Stimulated activated CD8-positive, alpha-beta memory T cell treated with anti-CD3 and anti-CD28 coated beads, Interleukin-15, amount 100 ng/mL, for 1 hour (primary cell): ENCODE measurements around the gene MBP.

Experiments used
- DNase-seq: peaks from one replicate; pipeline ENCODE4 v3.0.0-alpha.2; 2020; ENCODE audit warnings: low read depth

MBP gene

DNA sequence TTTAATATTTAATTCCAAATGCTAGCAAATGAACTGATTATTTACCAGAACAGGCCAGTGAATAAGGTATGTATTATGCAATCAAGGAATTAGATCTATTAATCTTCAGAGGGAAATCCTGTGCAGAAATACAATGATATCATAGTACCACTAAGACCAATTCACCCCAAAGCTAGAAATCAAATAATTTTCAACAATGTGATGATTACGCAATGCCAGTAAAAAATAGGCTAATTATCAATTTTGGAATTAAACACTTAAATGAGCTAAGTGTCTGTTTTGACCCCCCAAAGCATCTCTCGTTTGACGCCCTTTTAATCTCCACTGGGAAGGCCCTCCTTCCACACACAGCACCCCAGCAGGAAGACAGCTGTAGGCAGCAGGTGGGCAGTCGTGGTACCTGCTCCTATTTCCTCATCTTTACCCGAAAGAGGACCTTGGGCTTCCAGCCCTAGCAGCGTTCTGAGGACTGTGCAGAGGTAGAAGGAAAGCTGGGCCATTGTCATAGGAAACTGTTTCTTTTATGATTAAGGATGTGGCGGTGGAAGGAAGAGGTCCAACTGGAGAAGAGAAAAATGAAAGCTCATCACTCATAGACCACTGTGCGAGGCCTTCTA is 84.7 kb downstream of the MBP start:
- DNase-seq: no peak

- no peak for DNase-seq
Observed at GRCh38 chr18:77046994-77047393, 85.6 kb downstream of the MBP start.

DNA sequence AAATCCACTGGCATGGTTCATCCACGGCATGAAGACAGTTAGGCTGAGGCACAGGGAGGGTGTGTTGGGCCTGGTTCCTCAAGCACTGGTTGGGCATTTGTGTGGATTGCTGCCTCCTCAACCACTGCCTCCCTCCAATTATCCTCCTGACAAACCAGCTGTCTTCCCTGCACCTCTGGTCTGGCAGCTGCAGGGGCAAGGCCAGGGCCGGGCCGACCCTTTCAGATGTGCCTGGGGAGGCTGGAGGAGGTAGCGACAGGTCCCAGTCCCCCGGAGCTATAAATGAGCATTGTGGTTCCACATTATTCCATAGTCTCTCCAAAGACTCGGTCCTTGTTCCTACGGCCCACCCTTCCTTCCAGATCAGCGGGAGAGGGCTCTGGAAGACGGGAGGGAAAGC is 86.2 kb downstream of the MBP start:
- no peak for DNase-seq

- no peak for DNase-seq
Observed at GRCh38 chr18:77045677-77046076, 86.9 kb downstream of the MBP start.

GRCh38 chr18:77044866-77045664 is 87.5 kb downstream of the MBP start:
- no peak for DNase-seq

DNA sequence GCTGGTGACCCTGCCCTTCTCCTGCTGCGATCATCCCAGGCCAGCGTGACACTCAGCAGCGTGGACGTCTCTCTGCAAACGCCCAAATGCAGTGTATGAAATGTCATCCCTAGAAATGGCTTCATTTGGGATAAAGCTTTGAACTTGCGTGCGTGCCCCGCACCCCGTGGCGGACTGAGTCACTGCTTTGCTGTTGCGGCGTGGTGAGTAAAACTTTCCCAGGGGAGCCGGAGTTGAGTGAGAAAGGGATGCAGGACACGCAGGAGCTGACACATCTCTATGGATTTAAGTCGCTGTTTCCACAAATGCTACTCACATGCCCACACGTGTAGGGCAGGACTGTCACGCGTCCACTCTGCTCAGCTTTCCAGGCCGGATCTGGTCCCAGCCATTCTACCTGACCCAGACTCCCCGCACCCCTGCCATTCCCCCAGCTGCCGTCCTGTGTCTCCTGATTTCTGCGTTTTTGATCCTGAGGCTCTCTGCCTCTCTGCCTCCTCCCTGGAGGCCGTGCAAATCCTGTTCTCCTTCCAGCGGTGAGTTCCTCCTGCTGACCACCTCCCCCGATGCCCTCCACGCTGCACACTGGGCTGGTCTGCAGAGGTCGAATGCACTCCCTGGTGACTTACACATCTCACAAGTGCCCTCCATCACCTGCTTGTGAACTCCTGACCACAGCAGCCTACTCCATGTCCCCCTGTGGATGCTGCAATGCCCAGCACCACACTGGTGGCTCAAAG is 88.9 kb downstream of the MBP start:
- DNase-seq: no peak

DNA sequence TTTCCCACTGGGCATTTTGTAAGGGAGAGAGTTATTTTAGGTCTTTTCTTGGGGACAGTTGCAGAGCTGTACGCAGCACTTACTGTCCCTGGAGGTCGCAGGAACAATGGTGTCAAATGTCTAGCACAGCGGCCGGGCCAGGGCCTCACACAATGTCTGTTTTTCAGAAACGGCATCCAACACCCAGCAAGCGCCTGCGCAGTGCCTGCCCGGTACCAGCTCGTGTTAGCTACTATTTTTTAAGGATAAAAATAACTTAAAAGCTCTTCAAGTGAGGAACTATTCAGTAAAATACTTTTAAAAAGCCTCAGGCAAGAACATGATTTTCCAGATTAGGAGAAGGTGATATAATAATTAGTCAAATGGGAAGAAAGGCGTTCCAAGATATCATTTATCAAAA is 90.0 kb downstream of the MBP start:
- no peak for DNase-seq

- DNase-seq: no peak
Observed at GRCh38 chr18:77039196-77040130, 93.1 kb downstream of the MBP start.

DNA sequence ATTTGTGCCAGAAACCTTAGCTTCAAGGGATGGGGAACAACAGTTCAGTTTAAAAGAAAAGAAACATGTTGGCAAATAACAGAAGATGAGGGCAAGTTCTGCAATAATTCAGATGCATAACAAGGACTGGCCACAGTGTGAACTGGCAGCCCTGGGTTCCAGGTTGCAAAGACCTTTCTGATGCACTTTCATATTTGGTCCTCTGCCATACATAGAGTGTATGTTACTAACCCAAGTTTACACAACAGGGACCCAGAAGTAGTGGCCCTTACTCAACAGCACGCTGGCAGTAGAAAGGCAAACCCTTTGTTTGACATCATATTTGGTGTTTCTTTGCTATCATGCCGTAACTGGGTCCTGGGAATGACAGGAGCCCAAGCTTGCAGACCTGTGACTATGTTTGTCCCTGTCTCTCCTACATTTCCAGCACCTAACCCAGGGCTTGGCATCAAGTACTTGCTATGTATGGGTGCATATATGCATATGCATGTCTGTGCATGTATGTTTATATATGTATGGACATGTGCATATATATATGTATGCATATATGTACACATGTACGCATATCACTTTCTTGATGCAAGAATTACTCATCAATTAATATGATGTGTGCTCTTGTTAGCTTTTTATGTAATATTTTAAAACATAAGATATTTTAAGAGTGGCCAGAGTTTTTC is 94.3 kb downstream of the MBP start:
- no peak for DNase-seq

- no peak for DNase-seq
Observed at GRCh38 chr18:77037567-77037966, 95.0 kb downstream of the MBP start.

GRCh38 chr18:77035380-77036187 is 97.0 kb downstream of the MBP start:
- DNase-seq: no peak

DNA sequence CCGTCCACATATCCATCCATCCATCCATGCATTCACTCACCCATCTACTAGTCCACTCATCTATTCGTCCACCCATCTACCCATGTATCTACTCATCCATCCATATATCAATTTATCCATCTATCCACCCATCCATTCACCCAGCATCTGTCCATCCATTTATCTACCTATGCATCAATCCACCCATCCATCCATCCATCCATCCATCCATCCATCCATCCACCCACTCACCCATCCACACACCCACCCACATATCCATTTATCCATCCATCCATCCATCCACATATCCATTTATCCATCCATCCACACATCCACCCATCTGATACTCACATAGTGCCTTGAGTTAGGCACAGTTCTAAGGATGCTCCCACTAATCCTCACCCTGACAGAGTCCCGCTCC is 99.0 kb downstream of the MBP start:
- no peak for DNase-seq

- no peak for DNase-seq
Observed at GRCh38 chr18:77032181-77032701, 100.3 kb downstream of the MBP start.

- no peak for DNase-seq
Observed at GRCh38 chr18:77031662-77032061, 100.9 kb downstream of the MBP start.

DNA sequence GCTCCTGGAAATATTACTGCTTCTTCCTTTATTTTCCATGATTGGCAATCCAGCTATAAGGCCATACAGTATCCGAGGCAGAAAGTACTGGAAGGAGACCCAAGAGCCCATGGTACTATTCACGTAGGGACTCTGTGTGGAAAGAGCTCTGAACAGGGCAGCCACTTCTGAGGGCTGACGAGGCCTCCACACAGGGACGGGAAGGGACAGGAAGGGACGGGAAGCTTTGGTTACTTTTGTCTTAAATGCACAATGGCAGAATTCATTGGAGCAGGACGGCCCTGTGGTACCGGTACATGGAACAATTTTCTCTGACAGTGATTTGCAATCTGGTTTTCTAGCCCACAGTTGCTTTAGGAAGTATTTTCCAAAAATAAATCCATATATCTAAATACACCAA is 102.4 kb downstream of the MBP start:
- DNase-seq: no peak

DNA sequence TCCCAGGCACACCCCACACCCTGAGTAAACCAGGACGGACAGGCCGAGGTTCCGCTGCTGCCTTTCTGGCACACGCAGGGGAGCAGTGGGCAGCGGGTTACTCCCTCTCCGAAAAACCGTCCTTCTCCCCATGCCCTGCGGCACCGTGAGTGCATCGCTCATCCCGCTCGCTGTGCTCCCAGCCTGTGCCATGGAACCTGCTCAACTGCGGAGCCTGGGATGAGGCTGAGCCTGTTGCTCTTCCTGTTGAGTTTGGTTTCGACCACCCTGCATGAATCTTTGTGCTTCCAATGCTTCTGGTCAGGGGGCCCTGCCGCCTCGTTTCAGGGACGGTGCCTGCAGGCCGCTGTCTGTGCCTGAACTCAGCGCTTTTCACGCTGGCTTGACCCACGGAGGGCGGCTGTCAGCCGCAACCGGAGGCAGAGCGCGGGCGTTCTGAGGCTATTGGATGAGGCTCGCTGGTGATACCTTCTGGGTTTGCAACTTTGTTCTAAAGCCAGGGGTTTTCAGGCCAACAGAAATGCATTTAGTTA is 106.7 kb downstream of the MBP start:
- no peak for DNase-seq

GRCh38 chr18:77025123-77025522 is 107.5 kb downstream of the MBP start:
- no peak for DNase-seq

DNA sequence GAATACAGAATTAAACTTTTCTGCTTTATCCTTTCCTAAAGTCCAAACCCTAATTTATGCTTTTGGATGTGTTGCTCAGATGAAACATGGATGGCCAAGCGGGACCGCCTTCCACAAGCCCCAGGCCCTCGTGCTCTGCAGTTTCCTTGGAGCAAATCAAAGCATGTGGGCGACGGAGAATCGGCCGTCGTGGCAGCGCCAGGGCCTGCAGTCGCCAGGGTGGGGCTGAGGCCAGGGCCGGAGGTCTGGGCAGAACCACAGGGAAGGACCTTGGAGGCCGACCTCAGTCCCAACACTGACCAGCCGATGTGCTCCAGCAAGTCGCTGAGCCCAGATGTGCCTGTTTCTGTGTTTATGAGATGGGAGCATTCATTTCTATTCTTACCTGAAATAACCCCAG is 108.1 kb downstream of the MBP start:
- DNase-seq: no peak

- no peak for DNase-seq
Observed at GRCh38 chr18:77023102-77023782, 109.3 kb downstream of the MBP start.

DNA sequence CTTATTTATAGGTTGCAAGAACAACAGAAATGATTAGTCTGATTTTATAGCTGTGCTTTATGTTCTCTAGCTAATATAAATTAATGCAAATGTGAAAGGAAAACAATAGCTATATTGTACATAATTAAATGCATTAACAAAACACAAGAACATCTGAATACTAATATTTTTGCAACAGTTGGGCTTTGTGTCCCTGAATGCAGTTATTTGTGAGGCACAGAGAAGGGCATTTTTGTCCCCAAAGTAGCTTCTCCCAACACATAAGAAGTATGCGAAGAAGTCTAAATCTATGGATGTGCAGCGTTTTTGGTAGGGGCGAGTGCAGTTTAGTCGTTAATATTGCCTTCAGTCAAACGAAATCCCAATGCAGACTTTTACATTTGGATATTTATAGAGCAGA is 110.0 kb downstream of the MBP start:
- DNase-seq: no peak
